ENCODE measurements around the gene MAP2K5.

- TF ChIP-seq CTCF (IDR thresholded peaks at IDR 0.05) (no peak), POLR2A (IDR thresholded peaks at IDR 0.05) (no peak)
These were observed 284.4 kb downstream of the MAP2K5 start for GRCh38 chr15:67826717-67827561.
